LoVo (cell line): ENCODE data around the gene GTSE1.

Source experiments
- DNase-seq: peaks from one replicate; pipeline ENCODE4 v3.0.0-alpha.2; 2016; ENCODE audit warnings: low spot score

Gene GTSE1

DNA sequence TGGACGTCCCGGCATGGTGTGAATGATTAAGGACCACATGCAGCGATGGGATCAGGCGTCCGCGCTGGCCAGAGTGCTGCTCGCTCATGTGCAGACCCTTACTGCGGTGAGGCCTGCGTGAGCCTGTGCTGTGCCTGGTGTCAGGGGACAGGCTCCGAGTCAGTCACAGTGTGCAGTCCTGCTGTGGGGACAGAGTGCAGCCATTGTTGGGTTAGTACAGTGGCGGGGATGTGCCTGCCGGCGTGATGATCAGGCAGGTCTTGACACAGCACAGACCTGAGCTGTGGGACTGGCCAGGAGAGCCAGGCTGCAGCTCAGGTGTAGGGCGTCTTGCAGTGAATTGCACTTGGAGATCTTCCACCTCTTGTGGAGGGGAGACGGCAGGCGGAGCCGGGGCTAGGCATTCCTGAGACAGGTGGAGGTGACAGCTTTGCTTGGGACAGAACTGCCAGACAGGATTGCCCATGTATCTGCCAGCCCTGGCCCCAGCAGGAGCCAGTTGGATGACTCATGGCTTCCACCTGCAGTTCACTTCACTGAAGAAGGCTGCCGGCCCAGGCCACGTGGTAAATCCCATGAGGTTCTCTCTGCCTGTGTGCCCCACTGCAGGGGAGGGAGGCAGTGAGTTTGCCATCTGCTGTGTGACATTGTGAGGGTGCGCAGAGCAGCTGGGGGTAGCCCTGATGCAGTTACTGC, 56.2 kb downstream of the GTSE1 start:
- peak; percentile 44 for DNase-seq

DNA sequence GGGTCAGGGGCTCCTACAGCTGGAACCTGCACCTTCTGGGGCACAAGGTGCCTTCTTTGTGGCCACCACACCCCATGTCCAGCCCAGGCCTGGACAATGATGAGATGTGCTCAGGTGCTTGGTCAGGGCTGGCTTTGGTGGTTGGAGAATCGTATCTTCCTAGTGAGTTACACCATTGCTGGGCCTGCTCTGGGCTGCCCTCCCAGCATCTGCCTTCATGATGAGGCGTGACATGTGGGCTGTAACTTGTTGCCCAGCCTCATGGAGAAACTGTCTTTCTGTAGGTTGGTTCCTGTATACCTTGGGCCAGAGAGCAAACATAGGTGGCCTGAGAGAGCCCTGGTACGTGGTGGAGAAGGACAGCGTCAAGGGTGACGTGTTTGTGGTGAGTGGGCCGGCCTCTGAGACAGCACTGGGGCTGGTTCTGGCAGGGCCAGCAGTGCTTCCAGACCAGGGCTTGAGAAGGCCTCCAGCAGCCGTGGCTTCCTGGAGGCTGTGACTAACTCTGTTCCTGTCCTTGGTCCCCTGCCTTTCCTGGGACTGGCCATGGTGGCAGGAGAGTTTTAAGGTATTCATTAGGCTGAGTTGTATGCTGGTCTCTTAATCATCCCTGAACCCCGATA, 56.9 kb downstream of the GTSE1 start:
- no peak for DNase-seq

DNA sequence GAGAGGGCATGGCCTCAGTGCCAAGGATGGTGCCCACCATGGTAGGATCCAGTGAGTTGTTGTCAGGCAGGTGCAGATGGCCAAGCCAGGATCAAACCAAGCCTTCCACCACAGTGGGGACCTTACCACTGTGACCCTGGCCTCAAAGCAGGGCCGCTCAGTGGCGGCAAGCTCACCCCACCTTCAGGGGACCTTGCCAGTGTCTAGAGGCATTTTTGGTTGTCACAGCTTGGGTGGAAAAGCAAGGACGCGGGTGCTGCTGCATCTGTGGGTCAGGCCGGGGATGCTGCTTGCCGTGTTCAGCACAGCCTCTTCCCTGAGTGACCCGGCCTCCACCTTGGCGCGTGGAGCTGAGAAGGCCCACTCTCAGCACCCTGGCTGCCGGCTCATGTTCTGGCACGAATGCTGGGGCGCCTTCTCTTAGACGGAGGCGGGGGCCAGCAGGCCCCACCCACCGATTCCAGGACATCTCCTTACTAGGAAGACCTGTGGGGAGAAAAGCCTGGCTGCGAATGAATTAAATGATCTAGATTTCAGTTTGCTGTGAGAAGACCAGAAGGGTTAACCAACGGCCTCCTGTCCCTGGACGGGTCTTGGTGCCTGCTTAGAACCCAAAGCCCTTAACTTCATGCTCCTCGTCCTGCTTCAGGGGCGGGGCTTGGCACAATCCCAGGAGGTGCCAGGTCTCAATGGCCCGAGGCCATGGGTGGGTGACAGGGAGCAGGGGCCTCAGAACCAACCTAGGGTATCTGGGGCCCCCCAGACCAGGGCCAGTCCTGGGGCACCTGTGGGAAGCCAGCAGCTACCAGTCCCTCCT, 57.7 kb downstream of the GTSE1 start:
- DNase-seq = no peak

DNA sequence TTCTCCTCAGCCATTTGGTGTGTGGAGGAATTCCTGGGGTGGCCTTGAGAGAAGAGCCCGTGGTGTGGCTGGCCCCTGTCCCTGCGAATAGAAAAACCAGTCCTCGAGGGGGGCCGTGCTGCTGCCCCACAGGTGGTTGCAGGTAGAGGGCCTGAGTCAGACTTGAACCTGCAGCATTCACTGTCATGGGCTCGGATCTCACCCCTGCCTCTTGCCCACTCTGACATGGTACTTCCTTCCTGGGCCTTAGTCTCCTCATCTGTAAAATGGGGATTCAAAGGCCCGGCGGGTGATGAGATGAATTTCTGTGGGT, 58.3 kb downstream of the GTSE1 start:
- no peak for DNase-seq

DNA sequence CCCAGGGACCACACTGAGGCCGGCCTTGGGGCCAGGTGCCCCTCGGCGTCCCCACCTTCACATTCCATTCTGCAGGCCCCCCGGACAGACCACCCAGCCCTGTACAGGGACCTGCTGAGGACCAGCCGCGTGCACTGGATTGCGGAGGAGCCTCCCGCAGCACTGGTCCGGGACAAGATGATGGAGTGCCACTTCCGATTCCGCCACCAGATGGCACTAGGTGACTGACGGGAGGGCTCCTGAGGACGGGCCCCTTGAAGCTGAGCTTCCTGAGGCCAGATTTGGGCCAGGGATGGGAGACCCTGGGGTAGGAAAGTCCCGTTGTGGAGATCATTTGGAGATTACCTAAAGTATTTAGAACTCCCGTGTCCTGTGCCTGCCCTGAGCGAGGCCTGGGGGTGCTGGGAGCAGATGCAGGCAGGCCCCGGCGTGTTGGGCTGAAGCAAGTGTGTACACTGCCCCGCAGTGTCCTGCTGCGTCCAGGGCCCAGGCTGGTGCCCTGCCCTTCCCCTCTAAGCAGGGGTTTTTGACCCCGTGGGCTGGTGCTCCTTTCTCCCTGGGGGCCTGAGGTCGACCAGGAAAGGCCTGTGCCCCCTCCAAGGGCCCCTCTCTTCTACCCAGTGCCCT, 58.8 kb downstream of the GTSE1 start:
- DNase-seq = peak; percentile 46

DNA sequence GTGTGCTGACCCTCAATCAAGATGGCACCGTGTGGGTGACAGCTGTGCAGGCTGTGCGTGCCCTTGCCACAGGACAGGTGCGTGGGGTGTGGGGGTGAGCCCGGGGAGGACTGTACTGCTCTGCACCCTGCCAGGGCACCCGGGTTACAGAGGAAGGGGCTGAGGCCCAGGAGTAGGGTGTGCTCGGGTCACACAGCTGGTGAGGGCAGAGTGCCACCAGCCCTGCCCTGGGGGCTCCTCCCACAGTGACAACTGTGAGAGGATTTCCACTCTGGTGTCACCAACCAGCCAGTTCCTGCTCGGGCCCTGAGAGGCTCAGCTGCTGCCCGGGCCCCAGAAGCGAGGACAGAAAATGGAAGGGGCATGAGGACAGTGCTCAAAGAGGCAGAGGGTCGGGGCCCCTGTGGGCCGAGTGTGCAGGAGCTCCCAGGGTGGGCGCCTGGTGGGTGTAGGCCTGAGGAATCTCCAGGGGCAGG, 59.4 kb downstream of the GTSE1 start:
- DNase-seq = no peak

DNA sequence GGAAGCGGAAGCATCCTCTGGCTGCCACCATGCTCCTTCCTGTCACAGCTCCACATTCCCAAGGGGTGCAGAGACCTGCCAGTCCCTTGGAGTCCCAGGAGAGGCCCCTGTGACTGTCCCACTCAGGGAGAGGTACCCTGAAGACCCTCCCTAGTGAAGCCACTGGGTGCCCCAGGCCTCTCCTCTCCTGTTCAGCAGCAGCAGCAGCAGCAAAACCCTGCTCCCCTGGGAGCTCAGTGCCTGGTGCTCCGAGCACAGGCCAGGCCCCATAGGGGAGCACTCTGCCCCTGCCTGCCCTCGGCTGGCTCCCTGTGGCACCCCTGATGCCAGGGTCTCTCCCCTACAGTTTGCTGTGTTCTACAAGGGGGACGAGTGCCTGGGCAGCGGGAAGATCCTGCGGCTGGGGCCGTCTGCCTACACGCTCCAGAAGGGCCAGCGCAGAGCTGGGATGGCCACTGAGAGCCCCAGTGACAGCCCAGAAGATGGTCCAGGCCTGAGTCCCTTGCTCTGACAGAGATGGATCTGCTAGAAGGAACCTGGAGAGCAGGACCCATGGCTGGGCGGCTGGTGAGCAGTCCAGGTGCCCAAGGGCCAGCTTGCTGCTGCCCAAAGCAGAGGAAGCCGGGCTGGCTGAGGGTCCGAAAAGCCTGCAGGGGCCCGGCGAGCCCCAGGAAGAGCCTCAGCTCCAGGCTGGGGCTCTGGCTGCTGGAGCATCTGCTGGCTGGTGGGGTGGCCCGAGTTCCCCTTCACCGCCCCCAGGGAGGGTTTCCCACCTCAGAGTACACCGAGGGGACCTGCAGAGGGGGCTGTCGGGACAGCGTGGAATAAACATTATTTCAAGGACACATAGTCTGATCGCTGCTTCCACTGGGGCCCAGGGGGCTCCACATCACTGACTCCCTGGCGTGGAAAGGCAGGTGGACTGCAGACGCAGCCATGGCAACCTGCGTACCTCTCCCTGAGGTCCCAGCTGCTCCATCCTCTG, 60.1 kb downstream of the GTSE1 start:
- no peak for DNase-seq

DNA sequence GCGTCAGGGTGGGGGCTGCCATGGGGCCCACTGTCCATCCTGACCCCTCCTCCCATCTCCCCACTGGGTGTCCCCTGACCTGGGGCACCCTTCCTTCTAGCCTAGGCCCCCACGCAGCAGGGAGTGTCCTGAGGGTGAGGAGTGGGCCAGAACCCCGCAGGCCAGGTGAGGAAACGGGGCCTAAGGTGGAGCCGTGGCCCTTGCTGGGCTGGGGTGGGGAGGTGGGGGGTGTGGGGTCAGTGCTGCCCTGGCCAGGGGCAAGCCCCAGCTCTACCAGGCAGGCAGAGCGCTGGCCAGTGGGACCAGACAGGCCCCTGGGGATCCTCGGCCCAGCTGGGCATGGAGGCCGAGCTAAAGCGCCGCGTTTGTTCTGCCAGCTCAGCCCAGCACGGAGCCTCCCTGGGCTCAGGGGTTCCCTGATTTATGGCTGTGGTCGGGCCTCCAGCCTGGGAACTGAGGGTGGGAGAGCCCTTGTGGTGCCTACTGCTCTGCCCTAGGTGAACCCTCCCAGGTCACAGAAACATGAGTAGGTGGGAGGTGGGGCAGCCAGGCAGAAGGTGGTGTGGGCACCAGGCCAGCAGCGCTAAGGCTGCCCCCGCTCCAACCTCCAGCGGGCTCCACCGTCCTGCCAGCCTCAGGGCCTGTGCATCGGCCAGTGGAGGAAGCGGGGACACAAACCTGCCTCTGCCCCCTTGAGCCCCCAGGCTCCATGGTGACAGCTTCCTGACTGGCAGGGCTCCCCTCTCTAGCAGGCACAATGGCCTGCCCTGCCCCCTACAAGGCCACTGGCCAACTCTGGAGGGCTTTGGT, 61.2 kb downstream of the GTSE1 start:
- DNase-seq = no peak

DNA sequence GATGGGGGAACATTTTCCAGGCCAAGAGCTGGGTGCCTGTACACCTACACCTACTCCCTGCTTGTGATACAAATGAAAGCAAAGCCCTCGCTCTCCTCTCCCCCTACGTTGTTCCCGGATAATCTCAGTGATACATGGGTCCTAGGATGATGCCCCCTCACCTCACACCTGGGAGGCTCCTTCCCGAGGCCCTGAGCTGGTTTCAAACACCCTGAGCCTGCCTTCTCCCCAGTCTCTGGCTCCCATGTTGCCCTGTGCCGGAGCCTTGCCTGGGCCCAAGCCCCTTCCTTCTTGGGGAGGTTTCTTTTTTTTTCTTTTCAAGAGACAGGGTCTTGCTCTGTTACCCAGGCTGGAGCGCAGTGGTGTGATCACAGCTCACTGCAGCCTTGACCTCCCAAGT, 62.1 kb downstream of the GTSE1 start:
- DNase-seq = no peak

DNA sequence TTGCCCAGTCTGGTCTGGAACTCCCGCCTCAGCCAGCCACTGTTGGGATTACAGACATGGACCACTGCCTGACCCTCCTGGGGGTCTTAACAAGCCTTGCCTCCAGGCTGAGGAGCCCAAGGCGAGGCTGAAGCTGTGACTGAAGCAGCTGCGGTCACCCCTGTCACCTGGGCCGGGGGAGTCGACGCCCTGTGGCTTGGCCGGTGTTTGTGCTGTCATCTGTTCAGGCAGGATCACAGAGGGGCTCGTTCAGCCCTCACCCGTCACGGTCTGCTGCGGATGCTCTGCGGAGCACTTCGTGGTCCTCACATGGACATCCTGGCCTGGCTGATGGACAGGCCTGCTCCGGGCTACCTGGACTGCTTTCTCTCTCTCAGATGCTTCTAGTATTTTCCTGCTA, 62.7 kb downstream of the GTSE1 start:
- no peak for DNase-seq

DNA sequence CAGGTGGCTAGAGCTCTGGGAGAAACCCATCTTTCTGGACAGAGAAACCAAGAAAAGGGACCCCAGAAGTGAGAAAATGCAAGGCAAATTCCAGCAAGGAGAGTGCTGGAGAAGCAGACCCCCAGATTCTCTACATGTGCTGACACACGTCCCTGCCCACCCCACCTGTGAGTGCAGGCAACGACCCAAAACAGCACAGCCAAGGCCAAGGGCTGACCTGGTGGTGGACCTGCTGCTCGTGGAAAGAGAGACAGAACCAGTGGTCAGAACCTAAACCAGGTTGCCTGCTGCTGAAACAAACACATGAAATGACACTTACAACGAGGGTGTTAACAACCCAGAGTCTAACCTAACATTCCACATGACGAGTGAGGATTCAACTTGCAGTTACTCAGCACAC, 63.4 kb downstream of the GTSE1 start:
- no peak for DNase-seq

DNA sequence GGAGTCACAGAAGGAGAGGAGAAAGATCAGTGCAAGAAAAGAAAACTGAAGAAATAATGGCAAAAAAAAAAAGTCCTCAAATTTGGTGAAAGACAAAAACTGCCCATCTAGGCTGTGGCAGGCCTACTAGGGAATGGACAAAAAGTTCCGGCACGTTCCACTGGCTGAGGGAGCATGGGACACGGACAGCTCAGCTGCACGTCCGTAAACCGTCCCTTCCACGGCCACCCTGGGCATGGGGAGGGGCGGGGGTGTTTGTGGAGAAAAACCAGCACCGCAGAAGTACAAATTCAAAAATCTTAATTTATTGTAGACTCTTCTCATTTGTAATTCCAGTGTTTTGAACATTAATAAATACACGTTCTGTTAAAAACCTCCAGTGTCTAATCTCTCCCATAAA, 64.2 kb downstream of the GTSE1 start:
- DNase-seq = no peak

DNA sequence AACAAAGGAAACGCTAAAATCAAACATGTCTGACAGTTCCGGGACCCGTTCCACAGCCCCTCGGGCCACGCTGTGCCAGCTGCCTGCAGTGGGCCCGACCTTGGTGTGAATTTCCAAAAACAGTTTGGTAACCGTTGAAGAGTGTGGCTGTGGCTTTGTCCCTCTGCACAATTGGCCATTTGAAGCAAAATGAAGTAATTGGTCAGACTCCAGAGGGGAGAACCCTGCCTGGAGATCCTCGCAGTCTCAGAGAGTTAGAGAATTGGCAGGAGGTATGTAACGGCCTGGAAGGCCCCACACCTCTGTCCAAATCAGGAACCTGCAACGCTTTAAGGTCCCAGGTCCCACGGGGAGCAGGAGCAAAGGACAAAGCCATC, 65.1 kb downstream of the GTSE1 start:
- no peak for DNase-seq

DNA sequence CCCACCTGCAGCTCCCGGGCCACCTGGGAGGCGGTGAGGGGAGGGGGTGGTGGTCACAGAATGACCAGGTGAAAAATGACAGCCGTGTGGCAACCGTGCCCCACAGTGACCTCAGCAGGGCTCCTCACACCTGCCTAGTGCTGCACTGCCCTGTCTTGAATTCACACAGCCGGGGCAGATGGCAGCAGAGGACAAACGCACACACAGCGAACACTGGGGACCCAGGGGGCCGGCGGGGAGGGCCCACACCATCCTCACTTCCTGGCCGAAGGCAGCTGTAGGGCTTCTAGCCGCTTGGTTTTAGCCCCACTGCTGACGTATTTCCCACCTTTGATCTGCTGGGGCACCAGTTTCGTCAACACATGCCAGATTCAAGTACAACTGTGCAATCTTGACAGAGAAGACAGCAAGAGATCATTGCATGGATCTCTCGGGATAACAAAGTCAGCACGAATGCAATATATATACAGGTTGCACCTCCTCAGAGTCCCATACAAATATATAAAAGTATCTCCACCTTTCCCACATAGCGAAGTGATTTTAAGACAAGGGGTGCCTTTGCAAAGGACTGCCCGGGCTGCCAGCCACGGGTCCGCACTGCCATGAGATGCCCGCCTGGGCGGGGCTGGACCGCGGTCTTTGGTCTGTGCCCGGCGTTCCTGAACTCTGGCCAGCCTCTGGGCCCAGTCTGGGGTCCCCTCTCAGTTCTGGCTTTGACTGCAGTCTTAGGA, 65.7 kb downstream of the GTSE1 start:
- no peak for DNase-seq

DNA sequence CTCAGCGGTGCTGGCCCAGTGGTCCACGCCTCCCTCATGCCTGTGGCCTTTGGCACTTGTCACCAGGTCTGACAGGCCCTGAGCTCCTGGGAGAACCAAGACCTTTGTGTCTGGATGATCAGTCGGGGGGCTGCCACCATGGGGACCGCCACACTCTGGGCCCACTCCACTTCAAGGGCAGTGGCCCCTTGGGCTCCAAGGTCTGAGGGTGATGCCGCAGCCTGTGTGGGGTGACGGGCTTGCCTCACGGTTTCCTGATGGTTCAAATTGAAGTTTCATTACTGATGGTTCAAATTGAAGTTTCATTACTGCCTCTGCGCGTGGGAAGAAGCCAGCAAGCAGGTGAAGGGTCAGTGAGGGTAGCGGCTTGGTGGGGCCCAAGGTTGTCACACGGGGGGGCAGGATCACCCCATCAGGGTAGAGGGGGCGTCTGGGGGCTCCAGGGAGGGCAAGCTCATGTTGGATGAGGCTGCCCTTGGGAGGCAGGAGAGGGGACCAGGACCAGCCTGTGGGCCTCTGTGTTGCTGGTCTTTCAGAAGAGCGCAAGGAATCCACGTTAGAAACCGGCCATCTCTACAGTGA, 66.4 kb downstream of the GTSE1 start:
- no peak for DNase-seq

DNA sequence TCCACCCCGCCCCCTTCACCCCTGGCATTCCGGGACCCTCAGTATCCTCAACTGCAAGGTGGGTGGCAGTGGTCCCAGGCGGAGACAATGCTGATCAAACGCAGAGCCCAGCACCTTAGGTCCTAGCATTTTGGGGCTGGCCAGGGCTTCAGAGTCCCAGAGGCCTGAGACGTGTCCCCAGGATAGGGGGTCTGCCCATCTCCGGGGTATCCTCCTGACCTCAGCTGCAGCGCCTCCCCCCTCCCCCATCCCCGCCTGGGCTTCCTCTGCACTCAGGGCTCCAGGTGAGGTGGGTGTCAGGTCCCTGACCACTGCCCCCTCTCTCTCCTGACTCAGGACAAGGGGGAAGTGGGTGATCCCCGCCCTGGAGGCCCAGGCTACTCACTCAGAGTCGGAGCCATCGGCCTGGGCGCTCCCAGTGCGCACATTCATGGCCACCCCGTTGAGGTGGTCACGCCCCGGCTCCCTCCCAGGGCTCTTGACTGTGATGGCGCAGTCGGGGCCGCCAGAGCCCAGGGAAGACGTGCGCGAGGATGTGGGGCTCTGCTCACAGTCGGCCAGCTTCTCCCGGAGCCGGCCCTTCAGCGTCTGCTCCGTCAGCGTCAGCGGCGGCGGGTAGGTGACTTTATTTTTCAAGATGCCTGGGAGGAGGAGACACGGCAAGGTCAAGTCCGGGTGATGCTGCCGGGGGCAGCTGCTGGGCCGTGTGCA, 67.1 kb downstream of the GTSE1 start:
- no peak for DNase-seq

DNA sequence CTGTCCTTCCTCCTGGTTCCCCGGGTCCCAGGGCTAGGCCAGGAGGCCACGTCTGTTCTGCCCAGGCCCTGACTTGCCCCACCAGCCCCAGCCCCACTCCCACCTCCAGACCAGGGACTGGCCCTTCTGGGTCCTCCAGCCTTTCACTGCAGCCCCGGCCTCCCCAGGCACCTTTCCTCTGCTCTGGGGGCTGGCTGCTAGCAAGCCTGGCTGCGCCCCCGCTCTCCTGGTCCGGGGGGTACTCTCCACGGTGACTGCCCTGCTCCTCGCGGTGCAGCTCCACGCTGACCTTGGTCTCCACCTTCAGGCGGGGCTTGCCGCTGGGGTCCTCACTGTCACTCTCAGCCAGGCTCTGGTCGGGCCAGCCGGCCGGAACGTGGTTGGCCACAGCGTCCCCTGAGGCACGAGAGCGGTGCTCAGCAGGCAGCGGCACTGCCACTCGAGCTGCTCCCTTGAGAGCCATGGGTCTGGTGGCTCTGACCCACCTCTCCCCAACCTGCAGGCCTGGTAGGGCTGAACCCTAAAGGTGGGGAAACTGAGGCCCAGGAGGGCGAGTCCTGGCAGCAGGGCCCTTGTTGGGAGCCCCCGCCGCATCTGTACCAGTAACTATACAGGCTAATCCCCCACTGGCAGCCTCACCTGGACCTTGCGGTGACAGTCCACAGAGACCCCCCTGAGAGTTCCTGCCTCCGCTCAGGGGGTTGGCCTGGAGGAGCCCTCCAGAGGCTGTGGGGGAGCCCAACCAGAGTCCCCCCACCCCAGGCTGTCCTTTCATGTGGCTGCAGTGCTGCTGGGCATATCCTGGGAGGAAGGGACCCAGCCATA, 67.9 kb downstream of the GTSE1 start:
- no peak for DNase-seq

DNA sequence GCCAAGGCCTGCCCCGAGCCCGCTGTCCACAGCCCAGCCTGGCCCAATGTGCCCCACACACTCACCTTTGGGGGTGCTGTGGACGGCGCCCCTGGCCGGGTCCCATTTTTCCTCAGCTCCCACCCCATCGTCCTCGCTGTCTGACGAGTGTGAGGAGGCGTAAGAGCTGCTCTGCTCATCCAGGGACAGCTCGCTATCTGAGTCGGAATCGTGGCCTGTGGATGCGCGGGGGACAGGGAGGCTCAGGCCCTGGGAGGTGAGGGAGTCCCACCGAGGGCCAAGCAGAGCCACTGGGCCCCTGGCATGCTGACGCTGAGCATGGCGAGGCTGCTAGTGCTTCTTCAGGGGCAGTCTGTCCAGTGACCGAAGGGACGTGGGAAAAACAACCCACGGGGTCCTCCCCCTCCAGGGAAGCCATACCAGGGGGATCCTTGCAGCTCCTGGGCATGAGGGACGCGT, 68.5 kb downstream of the GTSE1 start:
- no peak for DNase-seq
